Measurements from ENCODE around the gene CATSPER1. TPM values are rescaled to one million over a fixed set of nuclear protein-coding genes. Genes with fewer than 3 reads are reported as not detected.
A peak's percentile ranks its signal among the peaks of the same experiment; 100 is the strongest.

Gene CATSPER1
- under 1 TPM; 0.33 to 0.58 TPM for total RNA-seq

DNA sequence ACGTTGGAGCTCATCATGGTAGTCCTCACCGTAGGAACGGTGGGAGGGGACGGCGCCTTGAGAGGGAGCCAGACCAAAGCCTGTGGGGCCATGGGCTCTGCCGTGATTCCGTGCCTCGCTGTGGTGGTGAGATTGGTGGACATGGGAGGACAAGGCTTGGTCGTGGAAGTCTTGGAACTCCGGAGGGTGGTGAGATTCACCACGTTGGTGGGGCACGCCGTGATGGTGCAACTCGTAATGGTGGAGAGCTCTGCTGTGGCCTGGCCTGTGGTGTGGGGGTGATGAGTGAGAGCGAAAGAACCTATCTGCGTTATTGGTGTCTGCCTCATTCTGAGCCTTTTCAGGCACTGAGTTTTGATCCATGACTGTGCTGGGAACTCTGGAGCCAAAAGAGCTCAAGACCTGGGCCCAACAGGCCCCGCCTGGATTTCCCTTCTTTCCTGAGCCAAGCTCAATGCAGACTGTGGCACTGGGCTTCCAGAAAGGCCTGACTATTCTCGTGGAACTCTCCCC lies at the start of gene CATSPER1:
Gene CATSPER1, minus strand, starts transcription at position 463 of the 513 bp plus-strand sequence. Its CDS starts 100 bp downstream, at position 363.
- Mint-ChIP-seq H3K36me3 (ENCODE audit: low read depth) (no peaks in the 10 kb centered on the region), H3K27ac (no peak within 1 kb of the TSS), H3K4me3 (no peak within 1 kb of the TSS), H3K9me3 (no peaks in the 10 kb centered on the region), H3K4me1 (peaks cover 14% of the 10 kb centered on the region), H3K27me3 (peaks cover 13% of the 10 kb centered on the region)
- ChIA-PET CTCF (interaction anchor here (0.6 to 1.4 kb wide), 2 partner anchors 19 to 277 kb away, joined by 3 to 5 read pairs; no protein-coding TSS in a partner anchor), POLR2A (interaction anchor here (2.6 kb wide), 1 partner anchor 26 kb away, joined by 7 read pairs; the partner anchor contains the start of gene SF3B2)
- no peak for DNase-seq

DNA sequence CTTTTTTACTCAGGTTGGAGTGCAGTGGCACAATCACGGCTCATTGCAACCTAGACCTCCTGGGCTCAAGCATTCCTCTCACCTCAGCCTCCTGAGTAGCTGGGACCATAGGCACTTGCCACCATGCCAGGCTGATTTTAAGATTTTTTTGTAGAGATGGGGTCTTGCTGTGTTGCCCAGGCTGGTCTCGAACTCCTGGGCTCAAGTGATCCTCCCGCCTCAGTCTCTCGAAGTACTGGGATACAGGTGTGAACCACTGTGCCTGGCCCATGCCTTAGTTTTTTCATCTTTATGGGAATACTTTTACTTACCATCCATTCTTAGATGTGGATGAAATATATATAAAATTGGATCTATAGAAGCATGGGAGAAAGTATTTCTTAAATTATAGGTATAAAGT lies 49.0 kb upstream of the CATSPER1 start:
- CTCF ChIA-PET = interaction anchor here (0.7 kb wide), 1 partner anchor 22 kb away, joined by 3 read pairs; no protein-coding TSS in a partner anchor
- Mint-ChIP-seq H3K4me1 (peaks cover 56% of the 10 kb centered on the region), H3K4me3 (no peak overlapping the region), H3K27ac (no peak overlapping the region), H3K9me3 (no peaks in the 10 kb centered on the region), H3K27me3 (no peaks in the 10 kb centered on the region), H3K36me3 (ENCODE audit: low read depth) (peaks cover 59% of the 10 kb centered on the region)
- DNase-seq = no peak
- POLR2A ChIA-PET = interaction anchor here (0.9 kb wide), 1 partner anchor 60 kb away, joined by 3 read pairs; no protein-coding TSS in a partner anchor

- POLR2A ChIA-PET = interaction anchor here (0.6 to 1.5 kb wide), 4 partner anchors 21 to 83 kb away, joined by 3 to 5 read pairs (median 3); partner anchors contain the start of genes BANF1 and SF3B2
- H3K36me3 Mint-ChIP-seq (ENCODE audit: low read depth) = peaks cover 52% of the 10 kb centered on the region
Observed at GRCh38 chr11:66073669-66074068, 47.4 kb upstream of the CATSPER1 start.

GRCh38 chr11:66072518-66072917 lies 46.2 kb upstream of the CATSPER1 start:
- ChIA-PET CTCF (interaction anchor here (6.6 kb wide), 1 partner anchor 8 kb away, joined by 49 read pairs; no protein-coding TSS in a partner anchor), POLR2A (interaction anchor here (1.0 to 10.7 kb wide), 6 partner anchors 20 to 182 kb away, joined by 3 to 103 read pairs (median 9); partner anchors contain the start of genes CCDC85B and SF3B2)
- DNase-seq = no peak
- Mint-ChIP-seq H3K27ac (peak overlapping the region; percentile 89), H3K4me3 (peak overlapping the region; percentile 92), H3K27me3 (no peaks in the 10 kb centered on the region), H3K4me1 (peaks cover 49% of the 10 kb centered on the region), H3K36me3 (ENCODE audit: low read depth) (peaks cover 55% of the 10 kb centered on the region), H3K9me3 (no peaks in the 10 kb centered on the region)

More at GRCh38 chr11:66073669-66074068, 47.4 kb upstream of the CATSPER1 start:
- Mint-ChIP-seq H3K4me1 (peaks cover 49% of the 10 kb centered on the region), H3K27me3 (no peaks in the 10 kb centered on the region), H3K9me3 (no peaks in the 10 kb centered on the region), H3K4me3 (no peak overlapping the region), H3K27ac (no peak overlapping the region)
- DNase-seq = no peak
- CTCF ChIA-PET = interaction anchor here (0.7 to 1.5 kb wide), 3 partner anchors 42 to 111 kb away, joined by 3 to 6 read pairs (median 3); no protein-coding TSS in a partner anchor

- H3K9me3 Mint-ChIP-seq = no peaks in the 10 kb centered on the region
- H3K27me3 Mint-ChIP-seq = no peaks in the 10 kb centered on the region
- peak overlapping the region; percentile 92 for H3K4me3 Mint-ChIP-seq
- H3K36me3 Mint-ChIP-seq (ENCODE audit: low read depth) = peaks cover 56% of the 10 kb centered on the region
- peak overlapping the region; percentile 89 for H3K27ac Mint-ChIP-seq
- no peak for DNase-seq
- ChIA-PET POLR2A (interaction anchor here (0.8 to 10.7 kb wide), 9 partner anchors 9 to 182 kb away, joined by 3 to 103 read pairs (median 11); partner anchors contain the start of genes CCDC85B and SF3B2), CTCF (interaction anchor here (0.6 to 7.2 kb wide), 5 partner anchors 8 to 127 kb away, joined by 3 to 60 read pairs (median 8); no protein-coding TSS in a partner anchor)
- H3K4me1 Mint-ChIP-seq = peaks cover 49% of the 10 kb centered on the region
Observed at GRCh38 chr11:66072081-66072480, 45.8 kb upstream of the CATSPER1 start.

GRCh38 chr11:66071381-66071801 lies 45.1 kb upstream of the CATSPER1 start:
- H3K4me1 Mint-ChIP-seq = peaks cover 56% of the 10 kb centered on the region
- CTCF ChIA-PET = interaction anchor here (0.7 to 7.2 kb wide), 9 partner anchors 9 to 756 kb away, joined by 3 to 60 read pairs (median 6); partner anchors contain the start of gene SF3B2
- POLR2A ChIA-PET = interaction anchor here (0.8 to 10.7 kb wide), 14 partner anchors 10 to 212 kb away, joined by 3 to 103 read pairs (median 4); partner anchors contain the start of genes BANF1, CCDC85B and SF3B2

GRCh38 chr11:66070604-66071380 lies 44.5 kb upstream of the CATSPER1 start:
- Mint-ChIP-seq H3K4me1 (peaks cover 59% of the 10 kb centered on the region), H3K4me3 (peak overlapping the region; percentile 92)
- POLR2A ChIA-PET = interaction anchor here (0.9 to 10.7 kb wide), 13 partner anchors 11 to 211 kb away, joined by 3 to 103 read pairs (median 5); partner anchors contain the start of genes BANF1, CCDC85B and SF3B2

More at GRCh38 chr11:66071381-66071801, 45.1 kb upstream of the CATSPER1 start:
- Mint-ChIP-seq H3K9me3 (no peaks in the 10 kb centered on the region), H3K4me3 (peak overlapping the region; percentile 92), H3K36me3 (ENCODE audit: low read depth) (peaks cover 63% of the 10 kb centered on the region), H3K27ac (peak overlapping the region; percentile 89), H3K27me3 (no peaks in the 10 kb centered on the region)
- no peak for DNase-seq

DNA sequence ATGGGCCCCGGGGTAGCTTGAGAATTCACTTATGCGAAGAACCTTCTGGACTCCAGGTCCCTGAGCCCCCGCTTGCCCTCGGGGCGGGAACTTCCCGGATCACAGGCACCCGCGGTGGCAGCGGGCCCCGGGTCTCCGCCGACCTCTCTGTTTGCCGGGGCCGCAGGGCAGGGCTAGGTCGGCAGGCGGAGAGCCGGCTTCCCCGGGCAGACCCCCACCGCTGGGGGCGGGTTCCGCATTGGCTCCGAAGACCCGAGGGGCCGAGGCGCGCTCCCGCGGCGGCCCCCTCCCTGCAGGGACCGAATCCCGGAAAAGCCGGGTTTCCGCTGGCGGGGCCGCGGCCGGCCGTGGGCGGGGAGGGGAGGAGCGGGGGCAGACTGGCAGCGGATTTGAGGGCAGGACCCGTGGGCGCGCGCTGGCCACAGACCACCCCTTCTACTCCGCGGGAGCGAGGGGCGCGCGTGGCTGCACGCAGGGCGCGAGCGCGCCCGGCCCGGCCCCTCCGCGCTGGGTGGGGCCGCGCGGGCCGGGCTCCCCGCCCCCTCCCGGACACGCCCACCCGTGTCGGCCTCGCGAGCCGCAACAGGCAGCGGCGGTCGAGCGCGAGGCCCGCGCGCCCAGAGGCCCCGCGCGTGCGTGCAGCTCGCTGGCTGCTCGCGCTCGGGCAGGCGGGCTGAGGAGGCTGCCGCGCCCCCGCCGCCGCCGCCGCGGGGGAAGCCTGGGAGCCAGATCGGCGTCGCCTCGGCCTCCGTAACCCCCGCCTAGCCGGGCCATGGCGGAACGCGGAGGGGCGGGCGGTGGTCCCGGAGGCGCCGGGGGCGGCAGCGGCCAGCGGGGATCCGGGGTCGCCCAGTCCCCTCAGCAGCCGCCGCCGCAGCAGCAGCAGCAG lies 43.7 kb upstream of the CATSPER1 start, which contains the start of gene PACS1:
Gene PACS1, plus strand, starts transcription at position 558 of the 889 bp plus-strand sequence. Its CDS starts 215 bp downstream, at position 773.
- H3K4me1 Mint-ChIP-seq = peaks cover 63% of the 10 kb centered on the region
- peaks cover 67% of the 10 kb centered on the region for H3K36me3 Mint-ChIP-seq (ENCODE audit: low read depth)
- peak; percentile 82 for DNase-seq
- peak within 1 kb of the TSS; percentile 92 for H3K4me3 Mint-ChIP-seq
- peak within 1 kb of the TSS; percentile 93 for H3K27ac Mint-ChIP-seq
- H3K27me3 Mint-ChIP-seq = no peaks in the 10 kb centered on the region
- POLR2A ChIA-PET = interaction anchor here (1.1 to 10.7 kb wide), 8 partner anchors 10 to 67 kb away, joined by 4 to 103 read pairs (median 10); partner anchors contain the start of genes BANF1 and SF3B2
- CTCF ChIA-PET = interaction anchor here (0.5 to 7.2 kb wide), 18 partner anchors 11 to 196 kb away, joined by 3 to 60 read pairs (median 6); partner anchors contain the start of gene SF3B2
- no peaks in the 10 kb centered on the region for H3K9me3 Mint-ChIP-seq

More at GRCh38 chr11:66070604-66071380, 44.5 kb upstream of the CATSPER1 start:
- H3K9me3 Mint-ChIP-seq = no peaks in the 10 kb centered on the region
- CTCF ChIA-PET = interaction anchor here (0.5 to 7.2 kb wide), 10 partner anchors 10 to 755 kb away, joined by 3 to 60 read pairs (median 6); partner anchors contain the start of gene SF3B2
- peaks cover 64% of the 10 kb centered on the region for H3K36me3 Mint-ChIP-seq (ENCODE audit: low read depth)
- peak overlapping the region; percentile 89 for H3K27ac Mint-ChIP-seq
- H3K27me3 Mint-ChIP-seq = no peaks in the 10 kb centered on the region
- no peak for DNase-seq

- Mint-ChIP-seq H3K4me3 (peak overlapping the region; percentile 74), H3K9me3 (no peaks in the 10 kb centered on the region), H3K36me3 (ENCODE audit: low read depth) (peaks cover 70% of the 10 kb centered on the region), H3K4me1 (peaks cover 62% of the 10 kb centered on the region), H3K27me3 (no peaks in the 10 kb centered on the region), H3K27ac (peak overlapping the region; percentile 93)
- DNase-seq = peak; percentile 35
- ChIA-PET POLR2A (interaction anchor here (0.6 to 10.7 kb wide), 9 partner anchors 9 to 124 kb away, joined by 3 to 103 read pairs (median 4); partner anchors contain the start of gene SF3B2), CTCF (interaction anchor here (0.9 to 7.2 kb wide), 20 partner anchors 9 to 179 kb away, joined by 3 to 60 read pairs (median 6); partner anchors contain the start of genes CCDC85B and SF3B2)
Observed at GRCh38 chr11:66068923-66069714, 42.8 kb upstream of the CATSPER1 start.

GRCh38 chr11:66068154-66068821 lies 42.0 kb upstream of the CATSPER1 start:
- POLR2A ChIA-PET = interaction anchor here (0.6 to 10.7 kb wide), 11 partner anchors 9 to 125 kb away, joined by 3 to 103 read pairs (median 4); partner anchors contain the start of gene SF3B2
- peak; percentile 75 for DNase-seq
- peaks cover 64% of the 10 kb centered on the region for H3K4me1 Mint-ChIP-seq
- H3K4me3 Mint-ChIP-seq = peak overlapping the region; percentile 21
- H3K9me3 Mint-ChIP-seq = no peaks in the 10 kb centered on the region
- H3K36me3 Mint-ChIP-seq (ENCODE audit: low read depth) = peaks cover 75% of the 10 kb centered on the region
- no peaks in the 10 kb centered on the region for H3K27me3 Mint-ChIP-seq
- H3K27ac Mint-ChIP-seq = peak overlapping the region; percentile 93
- CTCF ChIA-PET = interaction anchor here (0.7 to 7.2 kb wide), 24 partner anchors 8 to 178 kb away, joined by 3 to 60 read pairs (median 6); partner anchors contain the start of genes CCDC85B and SF3B2

Measured in activated CD4-positive, alpha-beta memory T cell treated with anti-CD3 and anti-CD28 coated beads, Interleukin-2, amount 10 ng/mL, durations not matched to agents 7 days and 5 days (primary cell).